Muscle of back (tissue), 11 donors: ENCODE measurements around the gene PLEKHM3. TPM values are rescaled to one million over a fixed set of nuclear protein-coding genes. Genes with fewer than 3 reads are reported as not detected.

ENCODE experiments used
- DNase-seq, 3 donors: peaks; one replicate each; pipeline versions ENCODE4 v3.0.0 to v3.0.0-alpha.2; 2013
- polyA plus RNA-seq, 10 donors: library from polyadenylated mRNA; unstranded; fragments of 120-200 nt; gene quantifications; one replicate each; pipeline ENCODE4 v1.2.1, GENCODE V29; 2013; ENCODE audit not compliant: insufficient read length in 10 of 10

PLEKHM3 gene
- polyA plus RNA-seq, 10 donors: 5.3 to 8.9 (median 7.1) TPM

GRCh38 chr2:207892716-207893402, 132.5 kb downstream of the PLEKHM3 start:
- no peak for DNase-seq

- no peak for DNase-seq
Measured at GRCh38 chr2:207891086-207891844, 134.1 kb downstream of the PLEKHM3 start.

- no peak for DNase-seq
Measured at GRCh38 chr2:207887500-207887899, 137.8 kb downstream of the PLEKHM3 start.

GRCh38 chr2:207885010-207885409, 140.3 kb downstream of the PLEKHM3 start:
- no peak for DNase-seq

GRCh38 chr2:207884127-207884526, 141.2 kb downstream of the PLEKHM3 start:
- no peak for DNase-seq

GRCh38 chr2:207883002-207883780, 142.1 kb downstream of the PLEKHM3 start:
- DNase-seq: no peak

GRCh38 chr2:207881902-207882301, 143.4 kb downstream of the PLEKHM3 start:
- DNase-seq: no peak

- DNase-seq: no peak
Measured at GRCh38 chr2:207879536-207879935, 145.8 kb downstream of the PLEKHM3 start.

GRCh38 chr2:207876842-207877535, 148.3 kb downstream of the PLEKHM3 start:
- no peak for DNase-seq

GRCh38 chr2:207875473-207876212, 149.7 kb downstream of the PLEKHM3 start:
- no peak for DNase-seq

- no peak for DNase-seq
Measured at GRCh38 chr2:207873794-207874193, 151.5 kb downstream of the PLEKHM3 start.

GRCh38 chr2:207871911-207872310, 153.4 kb downstream of the PLEKHM3 start:
- DNase-seq: no peak

- no peak for DNase-seq
Measured at GRCh38 chr2:207871506-207871905, 153.8 kb downstream of the PLEKHM3 start.

- DNase-seq: no peak
Measured at GRCh38 chr2:207870814-207871213, 154.5 kb downstream of the PLEKHM3 start.

GRCh38 chr2:207869784-207870778, 155.2 kb downstream of the PLEKHM3 start:
- no peak for DNase-seq

- DNase-seq: no peak
Measured at GRCh38 chr2:207868855-207869596, 156.3 kb downstream of the PLEKHM3 start.

- DNase-seq: no peak
Measured at GRCh38 chr2:207867905-207868304, 157.4 kb downstream of the PLEKHM3 start.

- no peak for DNase-seq
Measured at GRCh38 chr2:207867056-207867455, 158.3 kb downstream of the PLEKHM3 start.

- DNase-seq: no peak
Measured at GRCh38 chr2:207865210-207865609, 160.1 kb downstream of the PLEKHM3 start.
